Astrocyte (in vitro differentiated cells and primary cell): ENCODE measurements around the gene KRT84.

Source experiments
- EZH2 ChIP-seq: IDR thresholded peaks from 2 replicates; pipeline ENCODE4 v1.6.1; 2012; ENCODE audit warnings: mild to moderate bottlenecking, low read length, inconsistent platforms; ENCODE audit not compliant: insufficient read depth
- TF ChIP-seq, protein P1 (sequence below): IDR thresholded peaks from 2 replicates; pipeline ENCODE4 v1.5.1; 2011; ENCODE audit warnings: low read depth, mild to moderate bottlenecking, inconsistent platforms, low read length, moderate library complexity; ENCODE audit not compliant: insufficient read depth

GRCh38 chr12:52356031-52356761, 29.3 kb downstream of the KRT84 start:
- TF ChIP-seq, protein P1, sequence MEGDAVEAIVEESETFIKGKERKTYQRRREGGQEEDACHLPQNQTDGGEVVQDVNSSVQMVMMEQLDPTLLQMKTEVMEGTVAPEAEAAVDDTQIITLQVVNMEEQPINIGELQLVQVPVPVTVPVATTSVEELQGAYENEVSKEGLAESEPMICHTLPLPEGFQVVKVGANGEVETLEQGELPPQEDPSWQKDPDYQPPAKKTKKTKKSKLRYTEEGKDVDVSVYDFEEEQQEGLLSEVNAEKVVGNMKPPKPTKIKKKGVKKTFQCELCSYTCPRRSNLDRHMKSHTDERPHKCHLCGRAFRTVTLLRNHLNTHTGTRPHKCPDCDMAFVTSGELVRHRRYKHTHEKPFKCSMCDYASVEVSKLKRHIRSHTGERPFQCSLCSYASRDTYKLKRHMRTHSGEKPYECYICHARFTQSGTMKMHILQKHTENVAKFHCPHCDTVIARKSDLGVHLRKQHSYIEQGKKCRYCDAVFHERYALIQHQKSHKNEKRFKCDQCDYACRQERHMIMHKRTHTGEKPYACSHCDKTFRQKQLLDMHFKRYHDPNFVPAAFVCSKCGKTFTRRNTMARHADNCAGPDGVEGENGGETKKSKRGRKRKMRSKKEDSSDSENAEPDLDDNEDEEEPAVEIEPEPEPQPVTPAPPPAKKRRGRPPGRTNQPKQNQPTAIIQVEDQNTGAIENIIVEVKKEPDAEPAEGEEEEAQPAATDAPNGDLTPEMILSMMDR: no peak
- TF ChIP-seq EZH2: no peak
